ENCODE measurements around the gene ACE2.

The ACE2 gene

DNA sequence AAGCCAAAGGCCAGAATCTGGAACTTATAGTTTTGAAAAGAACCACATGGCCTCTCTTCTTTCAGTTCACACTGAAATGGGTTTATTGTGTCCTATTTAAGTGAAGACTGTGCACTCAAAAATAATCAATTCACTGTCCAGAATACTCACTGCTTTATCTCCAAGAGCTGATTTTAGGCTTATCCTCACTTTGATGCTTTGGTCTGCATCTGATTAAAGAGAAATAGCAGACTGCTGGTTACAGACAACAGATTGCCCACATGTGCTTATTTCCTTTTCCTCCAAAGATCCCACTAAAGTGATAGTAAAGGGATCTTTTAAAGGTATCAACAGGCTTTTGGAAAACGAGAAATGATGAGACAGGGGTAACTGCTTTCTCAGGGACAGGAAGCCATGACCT is 30.6 kb downstream of the ACE2 start:
- DNase-seq = no peak

DNA sequence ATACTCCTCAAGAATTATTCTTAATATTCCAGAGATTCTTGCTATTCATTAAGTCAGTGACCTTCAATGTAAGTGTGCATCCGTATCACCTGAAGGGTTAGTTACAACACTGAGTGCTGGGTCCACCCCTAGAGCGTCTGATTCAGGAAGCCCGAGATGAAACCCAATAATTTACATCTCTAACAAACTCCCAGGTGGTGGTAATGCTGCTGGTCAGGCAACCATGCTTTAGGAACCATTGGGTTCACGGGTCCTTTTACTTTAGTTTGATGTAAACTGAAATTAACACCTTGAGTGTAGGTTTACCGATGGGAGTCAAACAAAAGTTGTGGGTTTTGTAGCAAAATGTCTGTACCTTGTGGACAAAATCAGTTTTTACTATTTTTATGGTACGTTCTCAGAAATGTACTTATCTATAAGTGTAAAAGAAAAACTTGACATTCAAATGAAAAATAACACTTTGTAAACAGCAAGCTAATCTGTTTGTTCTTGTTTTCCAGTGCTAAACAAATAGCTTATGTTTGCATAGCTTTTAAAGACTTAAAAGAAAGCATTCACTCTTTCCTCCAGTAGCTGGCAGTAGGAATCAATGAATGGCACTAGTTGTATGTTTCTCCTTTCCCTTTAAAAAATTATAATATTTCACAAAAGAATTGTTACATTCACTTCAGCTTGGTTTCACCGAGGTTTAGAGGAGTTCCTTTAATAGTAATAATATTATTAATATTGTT is 32.7 kb downstream of the ACE2 start:
- no peak for DNase-seq

DNA sequence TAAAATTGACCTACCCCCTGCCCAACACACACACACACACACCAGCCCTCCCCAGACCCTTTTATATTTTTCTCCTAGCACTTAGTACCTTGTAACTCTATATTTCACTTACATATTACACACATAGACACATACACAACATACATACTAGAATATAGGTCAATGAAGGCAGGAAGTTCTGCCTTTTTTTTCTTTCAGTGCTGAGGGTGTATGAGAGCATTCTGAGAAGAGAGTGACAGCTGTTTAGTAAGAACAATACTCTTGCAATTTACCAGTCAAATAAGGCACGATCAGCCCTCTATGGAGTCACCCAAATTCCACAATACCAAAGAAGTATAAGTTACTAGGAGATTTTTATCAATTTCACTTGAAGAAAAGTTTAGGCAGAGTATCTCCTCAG is 33.5 kb downstream of the ACE2 start:
- no peak for DNase-seq

DNA sequence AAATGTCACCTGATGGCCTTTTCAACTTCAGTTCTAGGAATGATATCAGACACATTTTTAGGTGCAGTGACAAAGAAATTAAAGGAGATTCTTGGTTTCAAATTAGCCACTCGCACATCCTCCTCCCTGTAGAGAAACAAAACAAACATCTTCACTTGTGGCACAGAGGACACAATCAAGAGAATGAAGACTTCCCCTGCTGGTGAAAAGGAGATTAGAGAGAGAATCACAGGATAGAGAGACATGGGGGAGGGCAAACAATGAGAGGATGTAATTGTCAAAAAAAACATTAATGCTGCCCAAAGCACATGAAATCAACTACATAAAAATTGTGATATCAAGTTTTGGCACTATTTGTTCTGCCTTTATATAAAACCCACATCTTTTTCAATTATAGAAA is 34.5 kb downstream of the ACE2 start:
- no peak for DNase-seq

DNA sequence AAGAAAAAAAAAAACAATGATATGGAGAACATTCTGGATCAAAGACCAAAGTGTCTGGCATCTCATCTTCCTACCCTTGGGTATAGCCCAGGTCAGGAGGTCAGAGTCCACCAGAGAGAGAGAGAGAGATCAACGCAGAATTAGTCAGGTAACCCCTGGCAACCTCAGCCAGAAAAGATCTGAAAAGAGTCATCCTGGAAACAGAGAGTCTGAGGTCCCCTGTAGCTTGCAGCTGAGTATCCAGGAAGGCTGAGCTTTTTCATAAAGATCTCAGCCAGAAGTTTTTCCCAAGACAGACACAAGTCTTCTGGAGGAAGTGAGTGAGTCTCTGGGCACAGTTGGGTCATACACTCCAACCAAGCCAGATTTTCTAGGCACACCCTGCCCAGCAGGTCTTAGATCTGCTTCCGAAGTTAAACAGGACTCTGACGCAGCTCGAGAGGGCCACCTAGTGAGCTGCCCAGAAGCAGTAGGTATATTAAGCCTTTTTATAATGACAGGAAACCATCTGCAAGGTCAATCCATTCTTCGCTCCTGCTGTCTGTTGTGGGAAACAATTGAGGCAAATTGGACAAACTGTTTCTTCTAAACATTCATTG is 35.7 kb downstream of the ACE2 start:
- DNase-seq = peak; percentile 21

- no peak for DNase-seq
These were observed 37.7 kb downstream of the ACE2 start for GRCh38 chrX:15563056-15563455.

- no peak for DNase-seq
These were observed 39.8 kb downstream of the ACE2 start for GRCh38 chrX:15560924-15561323.

DNA sequence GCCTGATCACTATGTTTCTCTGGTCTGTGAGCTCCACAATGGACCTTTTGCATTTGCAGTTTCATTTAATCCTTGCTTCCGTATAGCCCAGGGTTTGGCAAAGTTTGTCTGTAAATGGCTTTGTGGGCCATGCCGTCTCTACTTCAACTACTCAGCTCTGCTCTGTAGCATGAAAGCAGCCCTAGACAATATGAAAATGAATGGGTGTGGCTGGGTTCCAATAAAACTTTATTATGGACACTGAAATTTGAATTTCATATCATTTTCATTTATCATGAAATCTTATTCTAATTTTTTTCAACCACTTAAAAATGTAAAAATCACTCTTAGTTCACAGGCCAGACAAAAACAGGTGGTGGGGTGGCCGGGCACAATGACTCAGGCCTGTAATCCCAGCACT is 41.5 kb downstream of the ACE2 start:
- DNase-seq = no peak

GRCh38 chrX:15549189-15550012 is 51.4 kb downstream of the ACE2 start:
- no peak for DNase-seq

GRCh38 chrX:15547356-15547755 is 53.4 kb downstream of the ACE2 start:
- DNase-seq = no peak

DNA sequence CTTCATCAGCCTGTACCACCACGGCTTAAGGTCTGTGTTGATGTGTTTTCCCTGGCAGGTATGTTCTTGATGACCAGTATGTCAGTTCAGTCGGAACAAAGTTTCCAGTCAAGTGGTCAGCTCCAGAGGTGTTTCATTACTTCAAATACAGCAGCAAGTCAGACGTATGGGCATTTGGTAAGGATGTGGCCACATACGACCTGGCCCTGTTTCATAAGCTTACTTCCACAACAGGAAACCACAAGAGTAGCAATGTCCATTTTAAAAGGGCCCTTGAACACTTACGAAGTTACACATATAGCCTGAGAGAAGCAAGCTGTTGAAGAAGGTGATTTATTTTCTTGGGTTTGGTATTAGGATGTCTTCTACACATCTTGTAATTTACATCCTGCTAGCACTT is 54.0 kb downstream of the ACE2 start:
- no peak for DNase-seq

DNA sequence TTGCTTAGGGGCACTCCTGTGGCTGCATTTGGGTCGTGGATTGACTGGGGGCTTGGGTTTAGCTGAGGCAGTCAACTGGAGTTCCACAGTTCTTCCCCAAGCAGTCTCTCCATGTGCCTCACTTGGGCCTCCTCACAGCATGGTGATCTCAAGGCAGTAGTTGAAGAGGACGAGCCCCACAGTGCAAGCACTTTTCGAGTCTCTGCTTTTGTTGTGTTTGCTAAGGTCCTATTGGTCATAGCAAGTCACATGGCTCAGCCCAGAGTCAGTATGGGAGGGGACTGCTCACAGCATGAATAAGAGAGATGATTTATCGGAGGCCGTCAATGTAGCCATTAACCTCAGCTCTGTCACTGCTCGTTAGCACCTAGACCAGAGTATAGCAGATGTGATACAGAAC is 70.4 kb downstream of the ACE2 start:
- no peak for DNase-seq

DNA sequence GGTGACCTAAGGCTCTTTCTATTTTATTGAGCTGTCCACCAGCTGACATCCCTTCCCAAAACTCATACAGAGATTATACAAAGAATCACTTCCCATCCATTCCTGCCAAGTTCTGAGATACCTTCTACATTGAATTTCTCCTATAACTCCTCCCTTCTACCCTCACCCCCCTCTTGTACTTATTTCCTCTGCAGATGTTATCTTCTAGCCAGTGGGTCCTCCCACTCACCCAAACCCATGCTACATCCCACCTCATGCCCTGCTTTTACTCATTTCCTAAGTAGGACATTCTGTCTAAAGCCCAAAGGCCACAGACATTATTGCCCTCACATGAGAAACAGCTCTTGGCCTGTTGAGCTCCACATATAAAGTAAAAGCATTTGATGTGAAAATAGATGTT is 71.6 kb downstream of the ACE2 start:
- no peak for DNase-seq

- peak; percentile 8 for DNase-seq
These were observed 74.9 kb downstream of the ACE2 start for GRCh38 chrX:15525664-15526416.

DNA sequence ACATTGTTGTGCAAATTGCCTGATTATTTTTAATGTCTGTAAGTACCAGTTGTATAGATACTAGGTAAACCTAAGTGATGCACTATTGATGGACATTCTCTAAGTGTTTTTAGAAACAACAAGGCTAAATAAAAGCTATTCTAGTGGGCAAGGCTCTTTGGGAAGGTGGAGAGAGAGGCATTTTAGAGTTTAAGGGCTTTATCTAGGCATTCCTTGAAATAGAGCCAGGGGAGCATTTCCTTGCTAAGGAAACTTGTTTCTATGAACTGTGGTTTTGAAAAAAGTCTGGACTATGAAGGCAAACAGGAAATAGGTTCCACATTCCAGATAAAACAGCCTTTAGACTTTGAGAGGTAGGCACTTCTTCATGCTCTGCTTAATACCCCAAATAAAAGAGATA is 76.3 kb downstream of the ACE2 start:
- DNase-seq = no peak

GRCh38 chrX:15523088-15523487 is 77.7 kb downstream of the ACE2 start:
- DNase-seq = no peak

DNA sequence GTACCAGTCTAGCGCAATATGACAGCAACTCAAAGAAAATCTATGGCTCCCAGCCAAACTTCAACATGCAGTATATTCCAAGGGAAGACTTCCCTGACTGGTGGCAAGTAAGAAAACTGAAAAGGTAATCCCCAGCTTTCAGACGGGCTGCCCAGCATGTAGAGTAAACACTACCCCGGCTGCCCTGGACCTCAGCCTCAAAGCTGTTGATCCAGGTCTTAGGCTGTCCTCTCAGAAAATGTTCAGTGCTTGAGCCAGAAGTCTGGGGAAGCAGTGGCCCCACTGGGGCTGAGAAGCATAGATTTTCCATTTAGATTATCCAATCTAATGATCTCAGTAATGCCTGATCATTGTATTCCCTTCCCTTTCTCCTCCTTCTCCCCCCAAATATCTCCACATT is 78.3 kb downstream of the ACE2 start:
- no peak for DNase-seq

DNA sequence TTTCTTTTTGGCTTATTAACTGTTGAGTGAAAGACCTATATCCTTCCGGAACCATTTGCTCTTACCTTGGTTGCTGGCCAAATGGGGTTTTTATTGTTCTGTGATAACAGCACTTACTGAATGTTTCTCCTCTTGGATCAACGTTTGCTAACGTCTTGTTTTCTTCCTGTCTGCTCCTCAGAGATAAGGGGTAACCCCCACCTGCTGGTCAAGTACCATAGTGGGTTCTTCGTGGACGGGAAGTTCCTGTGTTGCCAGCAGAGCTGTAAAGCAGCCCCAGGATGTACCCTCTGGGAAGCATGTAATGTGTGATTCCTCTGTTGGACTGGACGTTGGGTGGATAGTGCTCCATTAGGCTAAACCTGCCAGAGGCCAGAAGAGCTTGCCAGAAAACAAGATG is 84.8 kb downstream of the ACE2 start:
- DNase-seq = no peak

DNA sequence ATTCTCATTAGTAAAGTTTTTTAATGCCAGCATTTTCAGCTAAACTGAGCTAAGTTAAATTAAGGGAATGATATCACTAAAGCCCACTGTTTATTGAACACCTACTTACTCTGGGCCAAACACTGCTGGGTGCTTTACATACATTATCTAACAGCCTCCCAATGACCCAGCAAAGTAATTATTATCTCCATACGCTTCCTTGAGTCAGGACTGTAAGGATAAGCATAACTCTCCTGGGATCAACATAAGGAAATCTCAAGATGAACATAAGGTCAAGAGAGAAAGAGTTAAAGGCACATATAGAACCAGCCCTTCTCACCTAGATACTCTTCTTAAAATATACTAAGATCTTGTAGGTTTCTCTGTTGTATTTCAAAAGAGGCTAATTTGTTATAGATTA is 86.5 kb downstream of the ACE2 start:
- no peak for DNase-seq

- no peak for DNase-seq
These were observed 88.3 kb downstream of the ACE2 start for GRCh38 chrX:15512401-15512965.

- DNase-seq = no peak
These were observed 89.2 kb downstream of the ACE2 start for GRCh38 chrX:15511563-15511962.
